Skeletal muscle satellite cell (primary cell): ENCODE data around the gene CUX1.

Experiments used
- H3K27me3 ChIP-seq: 2 replicates; pipeline ENCODE4 v1.7.0; 2013; ENCODE audit warnings: low read length; ENCODE audit not compliant: control insufficient read depth, insufficient read depth
- H3K36me3 ChIP-seq: 2 replicates; pipeline ENCODE4 v1.7.0; 2013; ENCODE audit warnings: mild to moderate bottlenecking, control low read depth, low read length; ENCODE audit not compliant: insufficient read depth
- H3K4me1 ChIP-seq: 2 replicates; pipeline ENCODE4 v1.7.0; 2013; ENCODE audit warnings: low read length; ENCODE audit not compliant: control insufficient read depth, insufficient read depth
- H3K4me2 ChIP-seq: 2 replicates; pipeline ENCODE4 v1.7.0; 2013; ENCODE audit warnings: mild to moderate bottlenecking, low read length
- H3K4me3 ChIP-seq: 2 replicates; pipeline ENCODE4 v1.7.0; 2013; ENCODE audit warnings: low read length
- H3K9ac ChIP-seq: 2 replicates; pipeline ENCODE4 v1.7.0; 2013; ENCODE audit warnings: mild to moderate bottlenecking, low read depth, low read length, moderate library complexity
- H3K9me3 ChIP-seq: replicated peaks from 2 replicates; pipeline ENCODE4 v1.7.0; 2013; ENCODE audit warnings: mild to moderate bottlenecking, control low read depth, low read length

The CUX1 gene

DNA sequence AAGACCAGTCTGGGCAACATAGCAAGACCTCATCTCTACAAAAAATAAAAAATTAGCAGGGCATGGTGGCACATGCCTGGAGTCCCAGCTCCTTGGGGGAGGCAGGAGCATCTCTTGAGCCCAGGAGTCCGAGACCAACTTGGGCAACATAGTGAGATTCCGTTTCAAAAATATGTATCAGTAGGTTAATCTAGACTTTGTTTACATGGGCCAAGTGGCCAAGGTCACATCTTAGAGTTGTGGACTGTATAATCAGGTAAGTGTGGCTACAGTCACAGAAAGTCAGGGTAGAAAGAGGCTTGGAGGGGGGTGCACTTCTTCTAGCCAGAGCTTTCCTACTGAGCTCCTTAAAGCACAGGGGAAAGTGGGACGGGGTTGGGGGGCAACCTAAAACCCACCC is 174.4 kb downstream of the CUX1 start:
- no peaks in the 10 kb centered on the region for H3K36me3 ChIP-seq
- no peaks in the 10 kb centered on the region for H3K9me3 ChIP-seq
- H3K27me3 ChIP-seq = no peaks in the 10 kb centered on the region
- no peak overlapping the region for H3K4me2 ChIP-seq
- H3K4me1 ChIP-seq = no peaks in the 10 kb centered on the region
- H3K4me3 ChIP-seq = no peak overlapping the region
- no peak overlapping the region for H3K9ac ChIP-seq

DNA sequence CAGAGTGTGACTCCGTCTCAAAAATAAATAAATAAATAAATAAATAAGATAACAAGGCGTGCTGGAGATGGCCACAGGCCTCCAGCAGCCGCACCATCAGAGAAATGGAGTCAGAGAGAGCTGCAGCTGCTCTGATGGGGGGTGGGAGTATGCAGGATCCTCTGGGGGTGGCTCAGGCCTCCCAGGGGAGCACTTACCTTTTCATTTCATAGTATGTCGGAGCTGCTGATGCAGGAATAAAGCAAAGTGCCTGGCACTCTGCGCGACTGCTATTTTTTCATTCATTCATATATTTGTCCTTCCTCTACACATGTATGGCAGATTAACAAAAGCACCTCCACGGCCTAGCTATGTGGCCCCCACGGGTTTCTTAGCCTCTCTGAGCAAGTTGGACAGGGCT is 175.9 kb downstream of the CUX1 start:
- Histone ChIP-seq H3K9me3 (no peaks in the 10 kb centered on the region), H3K36me3 (no peaks in the 10 kb centered on the region), H3K4me3 (no peak overlapping the region), H3K4me1 (no peaks in the 10 kb centered on the region), H3K4me2 (no peak overlapping the region), H3K27me3 (no peaks in the 10 kb centered on the region), H3K9ac (no peak overlapping the region)

DNA sequence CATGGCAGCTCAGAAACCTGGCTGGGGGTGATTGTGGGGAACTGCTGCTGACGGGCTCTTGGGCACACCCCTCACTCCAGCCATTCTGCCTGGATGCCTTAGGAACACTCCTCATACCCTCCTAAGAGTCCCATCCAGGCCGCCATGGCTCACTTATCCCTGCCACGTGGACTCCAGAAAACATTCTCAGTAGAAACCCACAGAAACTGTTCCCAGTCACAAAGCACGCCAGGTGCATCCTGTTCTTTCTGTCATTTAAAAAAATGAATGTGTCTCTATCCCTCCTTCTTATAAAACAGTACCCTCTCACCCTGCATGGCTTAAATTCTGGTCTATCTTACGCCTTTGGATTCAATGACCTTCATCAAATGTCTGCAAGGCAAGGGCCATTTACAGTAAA is 177.7 kb downstream of the CUX1 start:
- H3K4me1 ChIP-seq = peaks cover 5% of the 10 kb centered on the region
- H3K4me3 ChIP-seq = no peak overlapping the region
- H3K9me3 ChIP-seq = no peaks in the 10 kb centered on the region
- no peaks in the 10 kb centered on the region for H3K27me3 ChIP-seq
- no peaks in the 10 kb centered on the region for H3K36me3 ChIP-seq
- no peak overlapping the region for H3K4me2 ChIP-seq
- H3K9ac ChIP-seq = no peak overlapping the region

DNA sequence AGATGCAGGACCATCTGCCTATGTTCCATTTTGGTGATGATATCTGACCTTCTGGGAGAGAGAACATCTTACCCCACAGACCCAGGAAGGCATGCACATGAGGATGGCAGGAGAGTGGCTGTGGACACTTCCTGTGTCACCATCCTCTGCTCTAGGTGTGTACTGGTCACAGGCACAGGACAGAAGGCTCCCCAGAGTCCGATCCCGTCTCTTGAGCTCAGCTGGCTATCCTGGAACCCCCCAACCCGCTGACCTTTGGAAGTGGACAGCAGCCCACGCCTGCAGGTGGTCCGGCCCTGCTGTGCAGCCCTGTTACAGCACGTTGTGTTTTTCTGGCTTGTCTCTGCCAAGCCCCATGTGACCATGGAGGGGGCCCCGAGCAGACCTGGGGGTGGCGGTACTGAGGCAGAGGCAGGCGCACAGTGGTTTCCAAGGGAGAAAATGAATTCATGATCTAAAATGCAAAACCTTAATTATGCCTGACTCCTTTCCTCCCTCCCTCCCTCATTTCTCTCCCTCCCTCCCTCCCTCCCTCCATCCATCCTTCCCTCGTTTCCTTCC is 178.8 kb downstream of the CUX1 start:
- H3K4me1 ChIP-seq = peaks cover 5% of the 10 kb centered on the region

DNA sequence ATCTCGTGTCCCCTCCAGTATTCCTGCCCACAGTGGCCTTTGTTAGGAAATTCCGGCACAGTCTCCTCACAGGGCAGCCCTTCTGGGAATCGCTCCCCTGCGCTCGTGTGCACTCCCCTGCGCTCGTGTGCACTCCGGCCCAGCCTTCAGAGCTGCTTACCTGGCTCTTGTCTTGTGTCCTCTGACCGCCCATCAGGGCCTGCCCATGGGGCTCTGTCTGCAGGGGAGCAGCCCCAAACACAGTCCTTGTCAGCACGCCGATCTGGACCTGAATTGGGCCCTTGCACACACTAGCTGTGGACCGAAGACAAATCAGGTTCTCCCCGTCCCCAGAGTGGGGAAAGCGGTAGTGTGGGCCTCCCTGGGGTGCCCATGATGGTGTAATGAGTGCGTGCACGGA is 179.4 kb downstream of the CUX1 start:
- Histone ChIP-seq H3K4me3 (no peak overlapping the region), H3K4me1 (peaks cover 5% of the 10 kb centered on the region), H3K27me3 (no peaks in the 10 kb centered on the region), H3K9ac (no peak overlapping the region), H3K36me3 (no peaks in the 10 kb centered on the region), H3K4me2 (no peak overlapping the region), H3K9me3 (no peaks in the 10 kb centered on the region)

More for the DNA sequence above, 178.8 kb downstream of the CUX1 start:
- Histone ChIP-seq H3K4me2 (no peak overlapping the region), H3K36me3 (no peaks in the 10 kb centered on the region), H3K27me3 (no peaks in the 10 kb centered on the region), H3K4me3 (no peak overlapping the region), H3K9ac (no peak overlapping the region), H3K9me3 (no peaks in the 10 kb centered on the region)

DNA sequence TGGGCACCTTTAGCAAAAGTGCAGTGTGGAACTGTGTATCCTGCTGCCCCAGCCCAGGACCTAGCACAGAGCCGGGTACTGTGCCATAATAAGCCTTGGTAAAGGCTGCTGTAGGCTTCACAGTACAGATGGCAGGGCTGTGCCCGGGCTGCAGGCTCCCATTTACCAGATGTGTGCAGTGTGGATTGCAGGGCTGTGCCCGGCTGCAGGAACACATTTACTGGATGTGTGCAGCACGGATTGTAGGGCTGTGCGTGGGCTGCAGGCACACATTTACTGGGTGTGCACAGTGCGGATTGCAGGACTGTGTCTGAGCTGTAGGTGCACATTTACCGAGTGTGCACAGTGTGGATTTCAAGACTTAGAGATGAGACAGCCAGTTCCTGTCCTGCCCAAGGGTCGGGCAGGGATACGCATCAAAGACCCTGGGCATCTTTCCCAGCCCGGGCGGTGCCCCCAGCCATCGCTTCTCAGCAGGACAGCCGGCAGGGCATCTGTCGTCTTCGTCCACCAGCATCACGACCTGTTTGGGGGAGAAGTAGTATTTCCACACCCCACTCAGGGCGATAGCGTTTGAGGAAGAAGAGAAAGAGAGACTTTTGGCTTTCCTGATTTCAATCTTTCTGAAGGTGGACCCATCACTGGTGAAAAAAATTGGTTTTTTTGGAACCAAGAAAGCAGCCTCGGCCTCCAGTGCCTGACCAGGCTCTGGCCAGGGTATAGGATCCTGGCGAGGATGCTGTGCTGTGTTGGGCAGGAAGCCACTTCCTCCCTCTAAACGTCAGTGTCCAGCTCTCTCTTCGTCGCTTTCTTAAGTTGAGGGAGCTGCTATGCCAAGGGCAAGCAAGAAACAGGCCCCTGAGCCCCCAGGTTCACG is 180.8 kb downstream of the CUX1 start:
- no peak overlapping the region for H3K9ac ChIP-seq
- no peak overlapping the region for H3K4me2 ChIP-seq
- H3K36me3 ChIP-seq = no peaks in the 10 kb centered on the region
- peaks cover 5% of the 10 kb centered on the region for H3K4me1 ChIP-seq
- H3K27me3 ChIP-seq = no peaks in the 10 kb centered on the region
- H3K9me3 ChIP-seq = no peaks in the 10 kb centered on the region
- no peak overlapping the region for H3K4me3 ChIP-seq

DNA sequence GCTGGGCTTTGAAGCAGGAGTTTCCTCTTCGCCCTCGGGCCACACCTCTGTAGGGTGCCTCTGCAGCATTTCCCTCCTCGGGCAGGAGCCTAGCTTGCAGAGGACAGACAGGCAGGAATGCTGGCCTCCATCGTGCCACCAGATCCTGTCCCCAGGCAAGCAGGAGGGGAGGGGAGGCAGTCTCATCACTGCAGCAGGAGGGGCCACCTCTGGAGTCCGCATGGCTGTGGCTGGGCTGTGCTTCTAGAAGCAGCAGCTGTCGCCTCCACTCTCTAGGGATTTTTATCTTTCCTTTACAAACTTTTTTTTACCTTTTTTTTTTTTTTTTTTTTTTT is 181.4 kb downstream of the CUX1 start:
- Histone ChIP-seq H3K36me3 (no peaks in the 10 kb centered on the region), H3K4me3 (no peak overlapping the region), H3K4me1 (peaks cover 5% of the 10 kb centered on the region), H3K4me2 (no peak overlapping the region), H3K27me3 (no peaks in the 10 kb centered on the region), H3K9me3 (no peaks in the 10 kb centered on the region), H3K9ac (no peak overlapping the region)

DNA sequence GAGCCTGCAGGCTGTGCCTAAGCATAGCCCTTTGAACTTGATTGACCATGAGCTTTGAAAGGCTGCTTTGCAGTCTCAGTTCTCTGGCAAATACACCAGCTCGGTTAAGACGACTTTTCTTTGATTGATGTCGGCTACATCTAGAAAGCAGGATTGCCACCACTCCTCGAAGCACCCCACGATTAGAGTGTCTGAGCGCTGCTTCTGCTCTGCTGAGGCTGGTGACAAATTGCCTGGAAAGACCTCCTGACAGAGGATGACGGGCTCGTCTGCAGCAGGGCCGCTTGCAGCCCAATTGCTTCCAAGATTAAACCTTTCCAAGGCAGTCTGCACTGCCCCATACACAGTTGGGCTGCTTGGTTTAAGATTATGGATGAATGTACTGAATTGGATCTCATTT is 182.0 kb downstream of the CUX1 start:
- H3K36me3 ChIP-seq = no peaks in the 10 kb centered on the region
- no peaks in the 10 kb centered on the region for H3K9me3 ChIP-seq
- no peak overlapping the region for H3K9ac ChIP-seq
- H3K27me3 ChIP-seq = no peaks in the 10 kb centered on the region
- no peak overlapping the region for H3K4me2 ChIP-seq
- peaks cover 8% of the 10 kb centered on the region for H3K4me1 ChIP-seq
- H3K4me3 ChIP-seq = no peak overlapping the region

DNA sequence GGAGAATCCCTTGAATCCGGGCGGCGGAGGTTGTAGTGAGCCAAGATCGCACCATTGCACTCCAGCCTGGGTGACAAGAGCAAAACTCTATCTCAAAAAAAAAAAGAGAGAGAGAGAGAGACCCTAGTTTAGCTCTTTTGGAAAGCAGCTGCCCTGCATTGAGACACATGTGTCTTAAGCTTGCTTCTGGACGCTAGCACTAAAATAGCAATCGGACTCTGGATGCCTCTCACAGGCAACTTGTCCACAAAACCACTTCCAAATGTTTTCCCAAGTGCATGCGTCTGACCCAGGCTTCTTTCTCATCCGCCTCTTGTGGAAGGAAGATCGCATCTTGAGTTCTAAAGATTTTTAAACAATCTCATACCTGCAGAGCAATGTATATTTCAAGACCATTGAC is 182.7 kb downstream of the CUX1 start:
- Histone ChIP-seq H3K36me3 (no peaks in the 10 kb centered on the region), H3K9me3 (no peaks in the 10 kb centered on the region), H3K4me1 (peaks cover 12% of the 10 kb centered on the region), H3K4me3 (no peak overlapping the region), H3K4me2 (no peak overlapping the region), H3K9ac (no peak overlapping the region), H3K27me3 (no peaks in the 10 kb centered on the region)

DNA sequence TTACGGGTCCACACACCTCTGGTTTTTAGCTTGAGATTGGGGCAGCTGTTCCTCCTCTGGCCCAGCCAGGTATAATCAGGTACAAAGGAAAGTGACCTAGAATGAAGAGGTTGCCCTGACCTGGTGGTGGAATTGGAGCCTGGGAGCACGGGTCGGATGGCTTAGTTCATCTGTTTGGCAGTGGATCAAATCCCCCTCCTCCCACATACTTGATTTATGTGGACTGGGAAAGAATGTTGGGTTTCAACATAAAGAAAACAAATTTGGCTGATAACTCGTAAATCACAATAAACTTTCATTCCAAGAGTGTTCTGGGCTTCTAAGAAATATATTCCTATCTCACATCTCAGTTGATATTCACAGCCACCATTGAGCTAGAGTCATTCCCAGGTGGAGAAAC is 186.8 kb downstream of the CUX1 start:
- Histone ChIP-seq H3K4me3 (no peak overlapping the region), H3K9ac (no peak overlapping the region), H3K36me3 (no peaks in the 10 kb centered on the region), H3K4me1 (peaks cover 7% of the 10 kb centered on the region), H3K4me2 (no peak overlapping the region), H3K9me3 (no peaks in the 10 kb centered on the region), H3K27me3 (no peaks in the 10 kb centered on the region)

DNA sequence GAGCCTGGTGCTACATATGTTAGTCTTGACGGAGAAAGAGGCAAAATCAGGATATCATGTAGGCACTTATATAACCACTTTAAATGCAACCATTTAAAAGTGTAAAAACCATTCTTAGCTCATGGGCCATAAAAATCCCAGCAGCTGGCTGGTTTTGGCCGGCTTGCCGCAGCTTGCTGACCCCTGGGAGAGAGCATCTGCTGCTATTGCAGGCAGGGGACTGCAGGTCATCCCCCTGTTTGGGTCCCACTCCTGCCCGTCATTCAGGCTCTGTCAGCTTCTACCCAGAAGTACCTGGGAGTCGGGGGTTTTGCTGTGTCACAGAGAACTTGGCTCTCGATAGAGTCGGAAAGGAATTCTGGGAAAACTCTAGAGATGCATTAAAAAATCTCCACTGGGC is 187.4 kb downstream of the CUX1 start:
- H3K4me1 ChIP-seq = peaks cover 7% of the 10 kb centered on the region
- H3K9ac ChIP-seq = no peak overlapping the region
- H3K9me3 ChIP-seq = no peaks in the 10 kb centered on the region
- H3K36me3 ChIP-seq = no peaks in the 10 kb centered on the region
- no peak overlapping the region for H3K4me2 ChIP-seq
- H3K27me3 ChIP-seq = no peaks in the 10 kb centered on the region
- no peak overlapping the region for H3K4me3 ChIP-seq

DNA sequence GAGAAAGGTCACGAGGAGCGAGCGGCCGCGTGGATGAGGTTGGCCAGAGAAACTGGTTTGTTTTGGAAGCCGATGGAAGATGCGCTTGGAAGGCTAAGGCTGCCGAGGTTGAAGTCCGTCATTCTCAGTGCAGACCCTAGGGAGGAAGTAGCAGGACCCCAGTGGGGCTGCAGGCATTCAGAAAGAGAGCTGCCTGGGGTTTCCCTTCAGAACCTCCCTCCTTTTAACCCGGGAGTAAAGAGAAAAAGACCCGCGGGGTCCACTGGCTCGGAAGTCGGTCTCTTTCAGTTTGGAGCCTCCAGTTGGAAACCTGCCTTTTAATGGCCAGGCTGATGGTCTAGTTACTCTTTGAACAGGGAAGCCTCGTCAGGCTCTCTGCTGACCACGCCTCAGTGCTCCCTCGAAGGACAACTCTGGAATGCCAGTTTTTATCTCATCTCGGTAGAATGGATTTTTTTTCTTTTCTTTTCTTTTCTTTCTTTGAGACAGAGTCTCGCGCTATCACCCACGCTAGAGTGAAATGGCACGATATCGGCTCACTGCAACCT is 188.6 kb downstream of the CUX1 start:
- Histone ChIP-seq H3K4me1 (peaks cover 7% of the 10 kb centered on the region), H3K9me3 (no peaks in the 10 kb centered on the region), H3K36me3 (no peaks in the 10 kb centered on the region), H3K4me2 (no peak overlapping the region), H3K4me3 (no peak overlapping the region), H3K9ac (no peak overlapping the region), H3K27me3 (no peaks in the 10 kb centered on the region)
